ENCODE data around the gene MASP2.

DNA sequence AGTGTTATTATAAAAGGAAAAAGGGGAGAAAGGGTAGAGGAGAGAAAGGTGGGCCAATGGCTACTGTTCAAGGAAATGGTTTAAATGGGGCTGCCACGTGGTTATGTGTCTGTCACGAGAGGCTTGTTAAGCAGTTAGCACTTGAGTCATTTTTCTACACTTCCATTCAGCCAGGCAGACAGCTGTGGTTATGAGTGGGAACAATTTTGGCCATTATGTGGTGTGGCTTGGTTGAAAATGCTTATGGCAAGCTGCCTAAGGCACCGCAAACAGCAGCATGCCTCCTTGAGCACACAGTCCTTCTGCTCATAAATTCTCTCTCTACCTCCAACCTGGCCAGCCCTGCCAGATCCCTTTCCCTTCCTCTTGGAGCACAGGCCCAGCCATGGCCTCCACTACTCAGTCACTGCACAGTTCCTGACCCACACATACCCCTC, 15.9 kb upstream of the MASP2 start:
- TF ChIP-seq CTCF (IDR thresholded peaks at IDR 0.05) (no peak), POLR2A (IDR thresholded peaks at IDR 0.05) (no peak), POLR2AphosphoS5 (IDR thresholded peaks at IDR 0.05) (no peak), EP300 (IDR thresholded peaks at IDR 0.05) (no peak)
